ENCODE data around the gene PSME2.

The PSME2 gene

GRCh38 chr14:24144451-24144850 is 2.0 kb downstream of the PSME2 start:
- H3K27ac ChIP-seq = no peak overlapping the region
- peaks cover 8% of the 10 kb centered on the region; the same call in 1 of the 2 replicates for H3K36me3 ChIP-seq (ENCODE audit: insufficient read depth, low read length)
- no peak for DNase-seq (ENCODE audit: low read depth, low spot score)
- TF ChIP-seq FOXP2 (optimal IDR thresholded peaks at IDR 0.05; ENCODE audit: control extremely low read depth, extremely low read length, insufficient read depth) (no peak), POLR2AphosphoS5 (IDR thresholded peaks at IDR 0.05; ENCODE audit: borderline replicate concordance, low read depth, low read length) (no peak)
- no peaks in the 10 kb centered on the region for H3K9me3 ChIP-seq (ENCODE audit: low read depth, low read length)
- H3K4me3 ChIP-seq = no peak overlapping the region
- H3K9ac ChIP-seq (ENCODE audit: insufficient read length) = no peak overlapping the region

GRCh38 chr14:24143511-24143910 is 2.9 kb downstream of the PSME2 start:
- Histone ChIP-seq H3K9me3 (ENCODE audit: low read depth, low read length) (no peaks in the 10 kb centered on the region), H3K9ac (ENCODE audit: insufficient read length) (no peak overlapping the region), H3K36me3 (ENCODE audit: insufficient read depth, low read length) (peaks cover 13% of the 10 kb centered on the region), H3K4me3 (no peak overlapping the region), H3K27ac (no peak overlapping the region)
- TF ChIP-seq POLR2AphosphoS5 (IDR thresholded peaks at IDR 0.05; ENCODE audit: borderline replicate concordance, low read depth, low read length) (no peak), EZH2 (IDR thresholded peaks at IDR 0.05) (no peak), FOXP2 (optimal IDR thresholded peaks at IDR 0.05; ENCODE audit: control extremely low read depth, extremely low read length, insufficient read depth) (no peak)
- no peak for DNase-seq (ENCODE audit: low read depth, low spot score)

DNA sequence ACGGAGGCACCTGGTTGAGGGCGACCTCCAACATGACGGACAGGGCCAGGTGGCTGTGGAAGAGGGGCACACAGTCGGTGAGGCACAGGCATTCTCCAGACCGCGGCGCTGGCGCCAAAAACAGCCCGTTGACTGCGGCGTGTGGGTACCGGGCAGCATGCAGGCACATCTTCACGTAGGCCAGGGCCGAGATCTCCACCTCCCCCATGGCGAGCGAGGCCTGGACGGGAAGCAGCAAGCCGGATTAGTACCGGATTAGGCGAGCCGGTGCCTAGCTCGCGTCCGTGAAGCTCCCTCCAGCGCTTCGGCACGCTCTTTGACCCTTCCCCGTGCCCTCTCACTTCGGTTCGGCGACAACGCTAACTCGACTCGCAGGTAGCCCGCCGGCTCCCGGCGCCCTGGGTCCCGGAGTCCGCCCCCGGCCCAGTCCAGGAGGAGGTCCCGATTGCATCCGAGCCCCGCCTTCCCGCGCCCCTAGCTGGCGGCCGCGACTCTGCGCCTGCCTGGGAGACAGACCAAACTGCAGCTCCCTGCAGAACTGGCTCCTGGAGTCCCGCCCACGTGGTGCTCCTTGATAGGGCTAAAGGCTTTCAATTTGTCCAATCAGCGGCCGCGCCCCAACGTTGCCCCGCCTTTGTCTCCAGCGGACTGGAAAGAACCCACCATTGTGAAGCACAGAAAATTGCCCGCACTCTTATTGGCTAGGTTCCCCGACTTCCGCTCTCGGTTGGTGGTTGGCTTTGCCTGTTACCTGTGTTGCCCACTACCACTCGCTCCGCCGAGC is 5.1 kb downstream of the PSME2 start, which contains the start of gene EMC9:
Gene EMC9, minus strand, starts transcription at position 495 of the 784 bp plus-strand sequence. Its CDS starts 287 bp downstream, at position 208.
- TF ChIP-seq FOXP2 (optimal IDR thresholded peaks at IDR 0.05; ENCODE audit: control extremely low read depth, extremely low read length, insufficient read depth) (no peak), POLR2AphosphoS5 (IDR thresholded peaks at IDR 0.05; ENCODE audit: borderline replicate concordance, low read depth, low read length) (peak; percentile 94)
- Histone ChIP-seq H3K9me3 (ENCODE audit: low read depth, low read length) (no peaks in the 10 kb centered on the region), H3K9ac (ENCODE audit: insufficient read length) (peak within 1 kb of the TSS; percentile 81), H3K36me3 (ENCODE audit: insufficient read depth, low read length) (peaks cover 19% of the 10 kb centered on the region), H3K27ac (peak within 1 kb of the TSS; percentile 77), H3K4me3 (peak within 1 kb of the TSS; percentile 86)
- DNase-seq (ENCODE audit: low read depth, low spot score) = peak; percentile 97

DNA sequence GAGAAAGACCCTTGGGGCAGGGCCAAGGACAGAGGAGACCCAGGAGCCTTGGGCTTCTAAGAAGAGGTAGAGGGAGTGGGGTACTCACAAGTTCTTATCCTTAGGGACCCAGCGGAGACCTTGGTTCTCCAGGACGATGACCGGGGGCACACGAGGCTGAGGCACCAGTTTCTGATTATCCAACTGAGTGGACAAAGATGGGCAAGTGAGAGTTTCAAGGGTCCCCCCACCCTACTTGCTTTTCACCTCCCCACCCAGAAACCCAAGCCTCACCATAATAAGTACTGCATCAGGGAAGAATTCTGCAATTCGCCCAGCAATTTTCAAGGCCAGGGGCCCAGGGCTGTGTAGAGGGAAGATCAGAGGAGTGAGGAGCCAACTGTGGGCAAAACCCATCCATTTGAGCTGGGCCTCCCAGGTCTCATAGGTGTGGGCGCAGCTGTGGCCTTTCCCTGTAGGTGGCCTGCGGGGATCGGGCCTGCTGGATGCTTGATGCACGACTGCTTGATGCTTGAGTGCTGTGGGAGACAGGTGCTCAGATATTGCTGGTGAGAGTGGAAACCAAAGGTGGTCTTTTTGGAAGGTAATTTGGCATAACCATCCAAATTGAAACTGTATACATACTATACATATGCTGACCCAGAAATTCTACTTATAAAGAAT is 7.0 kb downstream of the PSME2 start:
- H3K9ac ChIP-seq (ENCODE audit: insufficient read length) = no peak overlapping the region
- H3K36me3 ChIP-seq (ENCODE audit: insufficient read depth, low read length) = peaks cover 19% of the 10 kb centered on the region
- TF ChIP-seq EZH2 (IDR thresholded peaks at IDR 0.05) = no peak
- no peak for TF ChIP-seq FOXP2 (optimal IDR thresholded peaks at IDR 0.05; ENCODE audit: control extremely low read depth, extremely low read length, insufficient read depth)
- TF ChIP-seq POLR2AphosphoS5 (IDR thresholded peaks at IDR 0.05; ENCODE audit: borderline replicate concordance, low read depth, low read length) = no peak
- no peaks in the 10 kb centered on the region for H3K9me3 ChIP-seq (ENCODE audit: low read depth, low read length)
- no peak overlapping the region for H3K27ac ChIP-seq
- no peak overlapping the region; the same call in 1 of the 2 replicates for H3K4me3 ChIP-seq
- no peak for DNase-seq (ENCODE audit: low read depth, low spot score)

DNA sequence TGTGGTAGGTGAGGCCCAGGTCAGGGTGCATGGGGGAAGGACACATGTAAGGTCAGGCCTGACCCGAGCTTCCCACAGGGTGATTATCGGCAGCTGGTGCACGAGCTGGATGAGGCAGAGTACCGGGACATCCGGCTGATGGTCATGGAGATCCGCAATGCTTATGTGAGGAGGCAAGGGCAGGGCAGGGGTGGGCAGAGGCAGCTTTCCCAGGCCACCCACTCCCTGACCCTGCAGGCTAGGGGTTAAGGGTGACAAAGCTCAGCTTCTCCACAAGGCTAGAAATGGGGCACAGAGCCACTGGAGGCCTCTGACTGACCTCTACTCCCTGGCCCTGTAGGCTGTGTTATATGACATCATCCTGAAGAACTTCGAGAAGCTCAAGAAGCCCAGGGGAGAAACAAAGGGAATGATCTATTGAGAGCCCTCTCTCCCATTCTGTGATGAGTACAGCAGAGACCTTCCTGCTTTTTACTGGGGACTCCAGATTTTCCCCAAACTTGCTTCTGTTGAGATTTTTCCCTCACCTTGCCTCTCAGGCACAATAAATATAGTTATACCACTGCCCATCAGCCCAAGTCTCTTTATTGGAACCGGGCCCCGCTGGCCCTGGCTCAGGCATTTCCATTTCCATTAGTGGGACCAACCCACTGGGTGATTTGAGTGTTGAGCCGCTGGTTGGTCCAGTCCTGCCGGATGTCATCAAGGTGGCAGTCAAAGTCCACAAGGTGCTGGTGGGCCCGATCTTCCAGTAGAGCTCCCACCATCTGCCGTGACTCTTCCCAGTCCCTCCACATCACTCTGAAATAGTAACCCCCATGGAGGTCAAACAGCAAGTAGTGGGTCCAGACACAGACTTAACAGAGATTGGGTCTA is 7.8 kb downstream of the PSME2 start:
- 0 out of 2 replicates have a peak, but pooled peaks have one; percentile 6 for TF ChIP-seq POLR2AphosphoS5 (IDR thresholded peaks at IDR 0.05; ENCODE audit: borderline replicate concordance, low read depth, low read length)
- TF ChIP-seq FOXP2 (optimal IDR thresholded peaks at IDR 0.05; ENCODE audit: control extremely low read depth, extremely low read length, insufficient read depth) = no peak
- no peak overlapping the region for H3K27ac ChIP-seq
- H3K9me3 ChIP-seq (ENCODE audit: low read depth, low read length) = no peaks in the 10 kb centered on the region
- peaks cover 19% of the 10 kb centered on the region for H3K36me3 ChIP-seq (ENCODE audit: insufficient read depth, low read length)
- H3K4me3 ChIP-seq = no peak overlapping the region
- no peak for DNase-seq (ENCODE audit: low read depth, low spot score)
- H3K9ac ChIP-seq (ENCODE audit: insufficient read length) = no peak overlapping the region

DNA sequence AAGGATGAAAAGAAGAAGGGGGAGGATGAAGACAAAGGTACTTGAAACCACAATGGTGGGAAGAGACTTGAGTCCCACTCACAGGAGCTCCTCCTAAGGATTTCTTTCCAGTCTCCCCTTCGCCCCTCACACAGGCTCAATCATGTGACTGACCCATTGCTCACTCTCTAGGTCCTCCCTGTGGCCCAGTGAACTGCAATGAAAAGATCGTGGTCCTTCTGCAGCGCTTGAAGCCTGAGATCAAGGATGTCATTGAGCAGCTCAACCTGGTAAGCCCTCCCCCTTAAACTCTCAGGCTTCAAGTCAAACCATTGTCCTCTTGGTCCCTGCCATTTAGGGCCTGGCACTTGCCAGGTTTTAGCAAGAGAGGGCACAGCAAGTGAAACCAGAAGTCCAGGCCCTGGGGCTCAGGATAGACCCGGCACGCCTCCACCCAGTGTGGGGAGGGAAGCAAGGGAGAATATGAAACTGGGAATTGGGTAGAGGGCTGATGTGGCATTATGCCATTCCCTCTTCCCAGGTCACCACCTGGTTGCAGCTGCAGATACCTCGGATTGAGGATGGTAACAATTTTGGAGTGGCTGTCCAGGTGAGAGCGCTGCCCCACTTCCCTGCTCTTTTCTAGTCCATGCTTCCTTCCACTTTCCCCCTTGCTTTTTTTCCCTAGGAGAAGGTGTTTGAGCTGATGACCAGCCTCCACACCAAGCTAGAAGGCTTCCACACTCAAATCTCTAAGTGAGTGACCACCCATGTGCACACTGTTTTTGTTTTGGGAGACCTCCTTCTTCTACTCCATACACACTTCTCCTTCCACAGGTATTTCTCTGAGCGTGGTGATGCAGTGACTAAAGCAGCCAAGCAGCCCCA is 8.6 kb downstream of the PSME2 start:
- H3K9ac ChIP-seq (ENCODE audit: insufficient read length) = no peak overlapping the region

More for the DNA sequence above, 8.6 kb downstream of the PSME2 start:
- Histone ChIP-seq H3K4me3 (no peak overlapping the region), H3K36me3 (ENCODE audit: insufficient read depth, low read length) (peaks cover 19% of the 10 kb centered on the region), H3K27ac (no peak overlapping the region), H3K9me3 (ENCODE audit: low read depth, low read length) (no peaks in the 10 kb centered on the region)
- no peak for DNase-seq (ENCODE audit: low read depth, low spot score)
- TF ChIP-seq EZH2 (IDR thresholded peaks at IDR 0.05) = no peak
- no peak; the same call in 1 of the 2 replicates for TF ChIP-seq POLR2AphosphoS5 (IDR thresholded peaks at IDR 0.05; ENCODE audit: borderline replicate concordance, low read depth, low read length)
- TF ChIP-seq FOXP2 (optimal IDR thresholded peaks at IDR 0.05; ENCODE audit: control extremely low read depth, extremely low read length, insufficient read depth) = no peak
